ENCODE results near the gene ABLIM1. TPM values are rescaled to one million over a fixed set of nuclear protein-coding genes. Genes with fewer than 3 reads are reported as not detected.

The ABLIM1 gene
- total RNA-seq, 4 donors from 2014 or later: 56.9 to 108 (median 96.1) TPM

- H3K27ac ChIP-seq: peak overlapping the region; percentile 66 to 80 (median 75)
- peaks cover 25% of the 10 kb centered on the region for H3K27me3 ChIP-seq
- H3K4me3 ChIP-seq: no peak overlapping the region
Measured at GRCh38 chr10:114402233-114402632, 255.8 kb downstream of the ABLIM1 start.

DNA sequence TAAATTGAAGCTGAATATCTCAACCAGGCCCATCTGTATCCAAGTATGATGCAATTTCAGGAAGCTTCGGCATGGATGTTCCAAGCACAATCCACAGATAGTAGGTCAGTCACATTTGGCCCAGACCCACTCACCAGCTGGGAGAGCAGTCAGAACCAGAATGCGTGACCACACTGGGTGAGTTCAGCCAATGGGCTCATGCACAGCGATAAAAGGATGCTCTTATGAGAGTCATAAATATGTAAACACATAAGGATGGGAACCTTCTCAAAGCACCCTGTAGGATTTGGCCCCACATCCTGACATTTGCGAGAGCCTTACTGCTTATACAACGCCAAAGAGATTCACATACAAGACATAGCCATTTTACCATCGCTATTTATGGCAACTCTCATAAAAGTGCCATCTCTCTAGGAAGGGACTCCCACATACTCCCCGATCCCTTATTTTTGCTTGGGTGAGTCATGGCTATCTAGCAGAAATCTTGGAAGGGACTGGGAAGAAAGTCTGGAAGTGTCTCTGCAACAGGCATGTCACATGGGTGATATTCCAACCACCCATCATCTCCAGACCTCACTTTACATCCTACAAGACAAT, 256.8 kb downstream of the ABLIM1 start:
- Histone ChIP-seq H3K27ac (peak overlapping the region; percentile 66 to 80 (median 75)), H3K36me3 (no peaks in the 10 kb centered on the region), H3K4me3 (no peak overlapping the region), H3K9me3 (no peaks in the 10 kb centered on the region), H3K4me1 (peaks cover 9 to 46% (median 21%) of the 10 kb centered on the region in 4 donors), H3K27me3 (peaks cover 25% of the 10 kb centered on the region)
- in situ Hi-C loops (cut with MboI; ENCODE audit: low pct_ligation_motif_present in 1 of 4, low pct_unique_long_range_greater_than_20kb in 1 of 4, low sequenced_read_pairs in 3 of 4) (no loop called here), intact Hi-C loops (cut with DNase I; ENCODE audit: low total_unique reads) (loop anchor here (5.0 kb wide), 1 partner anchor 1301 kb away; no protein-coding TSS in a partner anchor)
- WGBS, 2 donors (ENCODE audit: low coverage in 1 of 2): 53 to 66% methylated on average over 4 to 7 of the region's 7 CpGs
- peak; percentile 61 for DNase-seq
- no peak for TF ChIP-seq POLR2A (IDR thresholded peaks at IDR 0.05)
- peak; percentile 13 for TF ChIP-seq EP300 (IDR thresholded peaks at IDR 0.05; ENCODE audit: low read depth)
- TF ChIP-seq POLR2AphosphoS5 (IDR thresholded peaks at IDR 0.05): peak; percentile 46 to 69 (median 64)

More at GRCh38 chr10:114402233-114402632, 255.8 kb downstream of the ABLIM1 start:
- 73 to 78% methylated on average over 2 of the region's 2 CpGs for WGBS, 2 donors (ENCODE audit: low coverage in 1 of 2)
- in situ Hi-C loops (cut with MboI; ENCODE audit: low pct_ligation_motif_present in 1 of 4, low pct_unique_long_range_greater_than_20kb in 1 of 4, low sequenced_read_pairs in 3 of 4): no loop called here
- intact Hi-C loops (cut with DNase I; ENCODE audit: low total_unique reads): loop anchor here (5.0 kb wide), 1 partner anchor 1300 kb away; no protein-coding TSS in a partner anchor
- Histone ChIP-seq H3K4me1 (peaks cover 9 to 40% (median 21%) of the 10 kb centered on the region in 4 donors), H3K9me3 (no peaks in the 10 kb centered on the region), H3K36me3 (no peaks in the 10 kb centered on the region)
- DNase-seq: no peak
- no peak for TF ChIP-seq POLR2A (IDR thresholded peaks at IDR 0.05)
- TF ChIP-seq POLR2AphosphoS5 (IDR thresholded peaks at IDR 0.05): no peak
- no peak for TF ChIP-seq EP300 (IDR thresholded peaks at IDR 0.05; ENCODE audit: low read depth)
- no peak for TF ChIP-seq CTCF (IDR thresholded peaks at IDR 0.05)

GRCh38 chr10:114400091-114400490, 258.0 kb downstream of the ABLIM1 start:
- no peaks in the 10 kb centered on the region for H3K9me3 ChIP-seq
- TF ChIP-seq POLR2A (IDR thresholded peaks at IDR 0.05): no peak
- no peak for TF ChIP-seq POLR2AphosphoS5 (IDR thresholded peaks at IDR 0.05)
- no peak for TF ChIP-seq CTCF (IDR thresholded peaks at IDR 0.05)
- no peak for TF ChIP-seq EP300 (IDR thresholded peaks at IDR 0.05; ENCODE audit: low read depth)
- peaks cover 9 to 44% (median 21%) of the 10 kb centered on the region in 4 donors for H3K4me1 ChIP-seq
- H3K36me3 ChIP-seq: no peaks in the 10 kb centered on the region
- no peak for DNase-seq
- in situ Hi-C loops (cut with MboI; ENCODE audit: low pct_ligation_motif_present in 1 of 4, low pct_unique_long_range_greater_than_20kb in 1 of 4, low sequenced_read_pairs in 3 of 4) (no loop called here), intact Hi-C loops (cut with DNase I; ENCODE audit: low total_unique reads) (loop anchor here (5.0 kb wide), 1 partner anchor 1302 kb away; no protein-coding TSS in a partner anchor)
- peak overlapping the region; percentile 66 to 80 (median 75) for H3K27ac ChIP-seq
- WGBS, 2 donors (ENCODE audit: low coverage in 1 of 2): 77 to 94% methylated on average over 2 of the region's 3 CpGs
- peaks cover 24% of the 10 kb centered on the region for H3K27me3 ChIP-seq
- H3K4me3 ChIP-seq: no peak overlapping the region

DNA sequence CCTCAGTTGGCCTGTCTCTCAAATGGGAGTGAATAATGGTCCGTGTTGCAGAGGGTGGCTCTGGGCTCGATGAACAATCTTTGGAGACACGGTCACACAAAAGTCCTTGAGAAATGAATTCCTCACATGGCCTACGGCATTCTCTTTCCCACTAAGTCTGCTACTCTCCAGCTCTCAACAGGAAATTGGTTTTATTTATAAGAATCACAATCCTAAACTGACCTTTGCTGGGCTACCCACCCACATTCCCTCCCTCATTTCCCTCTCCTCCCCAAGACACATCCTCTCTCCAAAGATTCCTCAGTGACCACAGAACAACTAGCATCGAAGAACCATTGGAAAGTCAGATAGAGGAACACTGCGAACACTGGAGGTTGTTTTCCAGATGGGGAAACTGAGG, 258.5 kb downstream of the ABLIM1 start:
- Histone ChIP-seq H3K27me3 (peaks cover 19% of the 10 kb centered on the region), H3K9me3 (no peaks in the 10 kb centered on the region), H3K36me3 (no peaks in the 10 kb centered on the region), H3K27ac (peak overlapping the region; percentile 66 to 80 (median 75)), H3K4me3 (no peak overlapping the region), H3K4me1 (peaks cover 9 to 40% (median 19%) of the 10 kb centered on the region in 4 donors)
- in situ Hi-C loops (cut with MboI; ENCODE audit: low pct_ligation_motif_present in 1 of 4, low pct_unique_long_range_greater_than_20kb in 1 of 4, low sequenced_read_pairs in 3 of 4) (no loop called here), intact Hi-C loops (cut with DNase I; ENCODE audit: low total_unique reads) (no loop called here)
- 45 to 73% methylated on average over 4 to 6 of the region's 6 CpGs for WGBS, 2 donors (ENCODE audit: low coverage in 1 of 2)
- DNase-seq: no peak
- no peak for TF ChIP-seq POLR2AphosphoS5 (IDR thresholded peaks at IDR 0.05)
- TF ChIP-seq POLR2A (IDR thresholded peaks at IDR 0.05): no peak
- TF ChIP-seq EP300 (IDR thresholded peaks at IDR 0.05; ENCODE audit: low read depth): no peak
- no peak for TF ChIP-seq CTCF (IDR thresholded peaks at IDR 0.05)

All from transverse colon (tissue), 4 donors.